ENCODE measurements around the gene VSNL1.

VSNL1 gene

DNA sequence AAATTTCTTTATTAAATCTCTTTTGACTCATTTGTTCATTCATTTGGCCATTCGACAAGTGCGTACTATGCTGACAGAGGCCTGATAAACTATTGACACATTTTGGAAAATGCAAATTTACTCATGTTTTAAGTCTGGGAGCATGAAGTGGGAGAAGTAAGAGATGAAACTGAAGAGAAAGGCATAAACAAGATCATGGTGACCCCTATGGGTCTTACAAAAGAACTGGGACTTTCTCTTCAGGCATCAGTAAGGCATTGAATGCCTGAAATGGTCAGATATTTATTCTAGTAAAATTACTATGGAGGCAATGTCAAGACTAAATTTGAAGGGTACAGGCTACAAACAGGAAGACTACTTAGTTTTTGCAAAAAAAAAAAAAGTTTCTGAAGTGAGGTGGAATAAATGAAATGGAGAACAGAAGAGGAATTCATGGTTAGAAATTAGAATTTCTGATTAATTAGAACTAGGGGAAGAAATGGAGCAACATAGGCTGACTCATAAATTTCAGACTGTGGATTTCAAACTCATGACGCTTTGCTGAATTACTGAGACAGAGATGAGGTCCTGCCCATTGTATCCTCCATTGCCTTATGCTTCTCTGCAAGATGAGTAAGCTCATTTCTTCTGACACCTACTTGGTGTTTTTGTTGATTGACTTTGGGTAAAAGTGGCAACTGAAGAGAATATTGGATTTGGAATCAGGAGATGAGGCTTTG is 32.7 kb downstream of the VSNL1 start:
- no peak overlapping the region for H3K4me3 ChIP-seq (ENCODE audit: low read length)
- no peak overlapping the region for H3K27ac ChIP-seq (ENCODE audit: low read length)
- H3K27me3 ChIP-seq (ENCODE audit: control insufficient read depth, insufficient read depth, low read length): no peaks in the 10 kb centered on the region
- H3K9me3 ChIP-seq (ENCODE audit: control insufficient read depth, low read depth, low read length): no peaks in the 10 kb centered on the region
- no peaks in the 10 kb centered on the region for H3K36me3 ChIP-seq (ENCODE audit: control insufficient read depth, low read depth, low read length)
- peaks cover 6% of the 10 kb centered on the region for H3K4me1 ChIP-seq (ENCODE audit: control insufficient read depth, low read depth, low read length)
- no peak overlapping the region for H3K9ac ChIP-seq (ENCODE audit: low read length)

- no peak overlapping the region for H3K27ac ChIP-seq (ENCODE audit: low read length)
Observed at GRCh38 chr2:17573804-17574175, 33.3 kb downstream of the VSNL1 start.

DNA sequence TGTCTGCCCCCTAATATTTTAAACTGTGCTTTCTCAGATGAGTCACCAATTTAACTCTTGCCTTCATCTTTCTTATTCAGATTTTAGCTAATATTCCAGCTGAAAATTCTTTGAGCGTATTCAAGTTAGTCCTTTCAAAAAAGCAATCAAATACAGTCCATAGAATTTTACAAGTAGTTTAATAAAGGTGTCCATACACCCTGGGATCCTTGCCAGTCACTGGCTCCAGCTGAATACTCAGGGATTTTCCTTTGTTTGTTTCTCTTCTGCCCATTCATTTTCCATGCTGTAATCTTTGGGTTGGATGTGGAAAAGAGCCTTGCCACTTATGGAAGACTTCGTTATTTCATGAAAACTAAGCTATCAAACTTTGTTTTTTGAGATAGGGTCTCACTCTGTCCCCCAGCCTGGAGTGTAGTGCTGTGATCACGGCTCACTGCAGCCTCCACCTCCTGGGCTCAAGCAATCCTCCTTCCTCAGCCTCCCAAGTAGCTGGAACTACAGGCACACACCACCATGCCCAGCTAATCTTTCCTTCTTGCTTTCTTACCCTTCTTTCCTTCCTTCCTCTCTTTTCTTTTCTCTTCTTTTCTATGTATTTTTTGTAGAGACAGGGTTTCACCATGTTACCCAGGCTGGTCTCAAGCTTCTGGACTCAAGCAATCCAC is 34.0 kb downstream of the VSNL1 start:
- H3K4me1 ChIP-seq (ENCODE audit: control insufficient read depth, low read depth, low read length): peaks cover 14% of the 10 kb centered on the region

More at GRCh38 chr2:17573804-17574175, 33.3 kb downstream of the VSNL1 start:
- H3K9ac ChIP-seq (ENCODE audit: low read length): no peak overlapping the region
- H3K9me3 ChIP-seq (ENCODE audit: control insufficient read depth, low read depth, low read length): no peaks in the 10 kb centered on the region
- no peaks in the 10 kb centered on the region for H3K27me3 ChIP-seq (ENCODE audit: control insufficient read depth, insufficient read depth, low read length)
- H3K4me1 ChIP-seq (ENCODE audit: control insufficient read depth, low read depth, low read length): peaks cover 11% of the 10 kb centered on the region
- H3K36me3 ChIP-seq (ENCODE audit: control insufficient read depth, low read depth, low read length): no peaks in the 10 kb centered on the region
- H3K4me3 ChIP-seq (ENCODE audit: low read length): no peak overlapping the region

GRCh38 chr2:17576802-17577201 is 36.3 kb downstream of the VSNL1 start:
- Histone ChIP-seq H3K9me3 (ENCODE audit: control insufficient read depth, low read depth, low read length) (no peaks in the 10 kb centered on the region), H3K4me3 (ENCODE audit: low read length) (no peak overlapping the region), H3K36me3 (ENCODE audit: control insufficient read depth, low read depth, low read length) (no peaks in the 10 kb centered on the region), H3K4me1 (ENCODE audit: control insufficient read depth, low read depth, low read length) (peaks cover 21% of the 10 kb centered on the region), H3K9ac (ENCODE audit: low read length) (no peak overlapping the region), H3K27me3 (ENCODE audit: control insufficient read depth, insufficient read depth, low read length) (no peaks in the 10 kb centered on the region), H3K27ac (ENCODE audit: low read length) (no peak overlapping the region)

More for the DNA sequence above, 34.0 kb downstream of the VSNL1 start:
- Histone ChIP-seq H3K36me3 (ENCODE audit: control insufficient read depth, low read depth, low read length) (no peaks in the 10 kb centered on the region), H3K9ac (ENCODE audit: low read length) (no peak overlapping the region), H3K4me3 (ENCODE audit: low read length) (no peak overlapping the region), H3K27ac (ENCODE audit: low read length) (no peak overlapping the region), H3K9me3 (ENCODE audit: control insufficient read depth, low read depth, low read length) (no peaks in the 10 kb centered on the region), H3K27me3 (ENCODE audit: control insufficient read depth, insufficient read depth, low read length) (no peaks in the 10 kb centered on the region)

DNA sequence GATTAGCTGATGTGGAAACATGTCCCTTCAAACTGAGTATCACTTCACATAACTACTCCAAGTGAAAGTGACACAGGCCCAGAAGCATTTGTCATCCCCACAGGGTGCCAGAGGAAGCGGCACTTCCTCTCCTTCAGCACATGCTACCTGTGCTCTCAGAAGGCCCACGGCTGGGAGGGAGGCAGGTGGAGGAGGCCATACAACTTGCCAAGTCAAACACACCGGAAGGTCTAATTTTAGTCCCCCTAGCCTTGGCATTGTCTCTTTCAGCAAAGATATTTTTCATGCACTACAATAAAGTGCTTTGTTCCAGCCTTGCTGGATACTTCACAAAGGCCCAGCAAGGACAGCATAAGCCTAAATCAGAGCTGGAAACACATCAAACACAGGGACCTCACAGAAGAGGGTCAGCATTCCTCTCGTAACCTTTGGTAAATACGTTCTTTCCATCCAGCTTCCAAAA is 38.0 kb downstream of the VSNL1 start:
- H3K4me3 ChIP-seq (ENCODE audit: low read length): no peak overlapping the region
- no peak overlapping the region for H3K27ac ChIP-seq (ENCODE audit: low read length)

DNA sequence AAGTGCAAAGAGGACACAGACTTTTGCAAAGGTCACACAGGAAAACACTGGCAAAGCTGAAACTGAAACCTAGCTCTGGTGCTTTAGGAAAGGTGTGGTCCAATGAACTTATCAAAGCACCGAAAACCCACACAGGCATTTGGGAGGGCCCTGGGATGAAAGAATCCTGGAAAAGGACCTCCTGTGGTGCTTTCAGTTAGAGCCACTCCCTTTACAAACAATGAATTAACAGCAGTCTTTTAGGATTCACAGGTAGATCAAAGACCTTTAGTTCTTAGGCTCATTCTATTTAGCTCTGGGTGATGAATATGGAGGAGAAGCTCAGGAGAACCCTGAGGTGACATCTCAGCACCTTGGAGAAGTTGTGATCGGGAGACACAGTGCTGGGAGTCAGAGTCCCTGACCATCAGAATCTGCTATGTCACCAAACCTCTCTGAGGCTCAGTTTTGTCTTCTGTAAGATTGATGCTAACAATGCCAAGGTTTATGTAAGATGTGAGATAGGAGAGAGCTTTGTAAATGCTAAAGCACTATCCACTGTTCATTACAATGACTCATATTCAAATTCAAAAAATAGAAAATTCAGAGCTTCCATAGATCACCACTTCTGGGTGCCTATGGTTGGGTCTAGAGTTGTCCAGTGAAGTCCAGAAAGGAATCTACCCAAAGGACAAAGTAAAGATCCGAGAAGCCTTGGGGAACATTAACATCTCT is 39.3 kb downstream of the VSNL1 start:
- no peaks in the 10 kb centered on the region for H3K36me3 ChIP-seq (ENCODE audit: control insufficient read depth, low read depth, low read length)
- peaks cover 18% of the 10 kb centered on the region for H3K4me1 ChIP-seq (ENCODE audit: control insufficient read depth, low read depth, low read length)
- H3K9ac ChIP-seq (ENCODE audit: low read length): no peak overlapping the region
- H3K4me3 ChIP-seq (ENCODE audit: low read length): no peak overlapping the region
- H3K27ac ChIP-seq (ENCODE audit: low read length): no peak overlapping the region
- no peaks in the 10 kb centered on the region for H3K9me3 ChIP-seq (ENCODE audit: control insufficient read depth, low read depth, low read length)
- H3K27me3 ChIP-seq (ENCODE audit: control insufficient read depth, insufficient read depth, low read length): no peaks in the 10 kb centered on the region

More for the DNA sequence above, 38.0 kb downstream of the VSNL1 start:
- no peaks in the 10 kb centered on the region for H3K27me3 ChIP-seq (ENCODE audit: control insufficient read depth, insufficient read depth, low read length)
- no peaks in the 10 kb centered on the region for H3K36me3 ChIP-seq (ENCODE audit: control insufficient read depth, low read depth, low read length)
- no peaks in the 10 kb centered on the region for H3K9me3 ChIP-seq (ENCODE audit: control insufficient read depth, low read depth, low read length)
- H3K9ac ChIP-seq (ENCODE audit: low read length): no peak overlapping the region
- H3K4me1 ChIP-seq (ENCODE audit: control insufficient read depth, low read depth, low read length): peaks cover 18% of the 10 kb centered on the region

GRCh38 chr2:17580319-17580715 is 39.8 kb downstream of the VSNL1 start:
- Histone ChIP-seq H3K9me3 (ENCODE audit: control insufficient read depth, low read depth, low read length) (no peaks in the 10 kb centered on the region), H3K9ac (ENCODE audit: low read length) (no peak overlapping the region), H3K4me3 (ENCODE audit: low read length) (no peak overlapping the region), H3K36me3 (ENCODE audit: control insufficient read depth, low read depth, low read length) (no peaks in the 10 kb centered on the region), H3K4me1 (ENCODE audit: control insufficient read depth, low read depth, low read length) (peaks cover 18% of the 10 kb centered on the region), H3K27ac (ENCODE audit: low read length) (no peak overlapping the region), H3K27me3 (ENCODE audit: control insufficient read depth, insufficient read depth, low read length) (no peaks in the 10 kb centered on the region)

- Histone ChIP-seq H3K4me3 (ENCODE audit: low read length) (no peak overlapping the region), H3K27me3 (ENCODE audit: control insufficient read depth, insufficient read depth, low read length) (no peaks in the 10 kb centered on the region), H3K27ac (ENCODE audit: low read length) (no peak overlapping the region), H3K9ac (ENCODE audit: low read length) (no peak overlapping the region), H3K36me3 (ENCODE audit: control insufficient read depth, low read depth, low read length) (no peaks in the 10 kb centered on the region), H3K9me3 (ENCODE audit: control insufficient read depth, low read depth, low read length) (no peaks in the 10 kb centered on the region), H3K4me1 (ENCODE audit: control insufficient read depth, low read depth, low read length) (peaks cover 18% of the 10 kb centered on the region)
Observed at GRCh38 chr2:17581831-17582230, 41.3 kb downstream of the VSNL1 start.

GRCh38 chr2:17583166-17583565 is 42.7 kb downstream of the VSNL1 start:
- Histone ChIP-seq H3K4me1 (ENCODE audit: control insufficient read depth, low read depth, low read length) (peaks cover 17% of the 10 kb centered on the region), H3K4me3 (ENCODE audit: low read length) (no peak overlapping the region), H3K9me3 (ENCODE audit: control insufficient read depth, low read depth, low read length) (no peaks in the 10 kb centered on the region), H3K36me3 (ENCODE audit: control insufficient read depth, low read depth, low read length) (no peaks in the 10 kb centered on the region), H3K27me3 (ENCODE audit: control insufficient read depth, insufficient read depth, low read length) (no peaks in the 10 kb centered on the region), H3K9ac (ENCODE audit: low read length) (no peak overlapping the region), H3K27ac (ENCODE audit: low read length) (no peak overlapping the region)

- H3K4me1 ChIP-seq (ENCODE audit: control insufficient read depth, low read depth, low read length): peaks cover 12% of the 10 kb centered on the region
- no peaks in the 10 kb centered on the region for H3K36me3 ChIP-seq (ENCODE audit: control insufficient read depth, low read depth, low read length)
- no peak overlapping the region for H3K27ac ChIP-seq (ENCODE audit: low read length)
- no peaks in the 10 kb centered on the region for H3K9me3 ChIP-seq (ENCODE audit: control insufficient read depth, low read depth, low read length)
- no peaks in the 10 kb centered on the region for H3K27me3 ChIP-seq (ENCODE audit: control insufficient read depth, insufficient read depth, low read length)
- H3K4me3 ChIP-seq (ENCODE audit: low read length): no peak overlapping the region
- H3K9ac ChIP-seq (ENCODE audit: low read length): no peak overlapping the region
Observed at GRCh38 chr2:17583646-17584045, 43.1 kb downstream of the VSNL1 start.

GRCh38 chr2:17584689-17585088 is 44.2 kb downstream of the VSNL1 start:
- Histone ChIP-seq H3K4me3 (ENCODE audit: low read length) (no peak overlapping the region), H3K4me1 (ENCODE audit: control insufficient read depth, low read depth, low read length) (peaks cover 6% of the 10 kb centered on the region), H3K36me3 (ENCODE audit: control insufficient read depth, low read depth, low read length) (no peaks in the 10 kb centered on the region), H3K9ac (ENCODE audit: low read length) (no peak overlapping the region), H3K27ac (ENCODE audit: low read length) (no peak overlapping the region), H3K27me3 (ENCODE audit: control insufficient read depth, insufficient read depth, low read length) (no peaks in the 10 kb centered on the region), H3K9me3 (ENCODE audit: control insufficient read depth, low read depth, low read length) (no peaks in the 10 kb centered on the region)

Data from iPS-18a (cell line).